Neural progenitor cell (in vitro differentiated cells): Measurements from ENCODE around the gene CCDC107.

Experiments used
- CTCF ChIP-seq: fragments of 200-600 bp; sonication (generic); IDR thresholded peaks from 2 replicates; pipeline ENCODE4 v1.5.1; 2017; ENCODE audit warnings: antibody characterized with exemption, mild to moderate bottlenecking
- EZH2 ChIP-seq: fragments of 200-600 bp; sonication (generic); IDR thresholded peaks from 2 replicates; pipeline ENCODE4 v1.6.1; 2017; ENCODE audit warnings: antibody characterized with exemption, mild to moderate bottlenecking, moderate library complexity
- EZH2phosphoT487 ChIP-seq: fragments of 200-600 bp; sonication (generic); IDR thresholded peaks from 2 replicates; pipeline ENCODE4 v1.6.1; 2017; ENCODE audit warnings: antibody characterized with exemption

DNA sequence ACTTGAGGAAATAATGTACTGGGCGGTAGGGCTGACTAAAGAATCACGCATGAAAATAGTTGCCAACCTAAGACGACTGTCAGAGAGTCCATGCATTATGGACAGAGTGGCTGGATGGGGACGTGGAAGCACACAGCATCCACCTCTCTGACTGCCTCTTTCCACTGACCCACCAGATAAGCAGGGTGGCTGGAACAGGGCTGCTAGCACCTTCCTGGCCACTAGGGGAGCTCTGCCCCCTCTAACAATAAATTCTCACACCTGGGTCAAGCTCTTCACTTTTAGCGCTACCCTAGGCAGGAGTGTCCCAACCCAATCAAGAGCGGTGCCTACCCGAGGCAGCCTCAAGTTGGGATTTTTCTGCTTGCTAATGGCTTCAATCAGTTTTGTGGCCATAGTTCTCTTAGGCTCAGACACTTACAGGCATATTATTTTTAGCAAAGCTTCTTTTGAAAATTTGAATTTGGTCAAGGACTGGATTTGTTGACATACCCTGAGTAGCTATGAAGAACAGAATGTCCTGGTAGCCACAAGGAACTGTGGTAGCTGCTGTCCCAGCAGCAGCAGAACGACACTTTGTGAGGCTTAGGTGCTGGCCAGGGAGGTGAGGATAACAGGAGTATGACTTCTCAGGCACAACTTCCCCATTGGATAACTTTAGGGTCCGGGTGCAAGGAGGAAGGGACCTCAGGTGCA, 38.6 kb downstream of the CCDC107 start:
- peak; percentile 86 for TF ChIP-seq CTCF
- no peak for TF ChIP-seq EZH2
- no peak for TF ChIP-seq EZH2phosphoT487
